Measurements from ENCODE around the gene PTRHD1. TPM values are rescaled to one million over a fixed set of nuclear protein-coding genes. Genes with fewer than 3 reads are reported as not detected.

PTRHD1 gene
- total RNA-seq, 2 experiments from 2014 or later: 21.7 to 23.5 TPM

Other genes starting within 250 kb of the PTRHD1 start
- 10 to 100 TPM; 36.4 to 38.5 TPM for gene CENPO, start within 50 bp of the PTRHD1 start, total RNA-seq
- gene ADCY3, start 126.8 kb upstream of the PTRHD1 start, total RNA-seq: 10 to 100 TPM; 44.8 to 49.9 TPM
- gene DNAJC27, start 178.6 kb upstream of the PTRHD1 start, total RNA-seq: 1 to 10 TPM; 5.3 to 6.0 TPM
- under 1 TPM; 0.41 to 0.42 TPM for gene EFR3B, start 248.7 kb upstream of the PTRHD1 start, total RNA-seq

Data from activated naive CD4-positive, alpha-beta T cell treated with anti-CD3 and anti-CD28 coated beads for 36 hours (primary cell).